HL-60/S4 treated with phorbol 12-myristate 13-acetate at 8.2 ng/mL for 4 days and 3 days (cell line): ENCODE measurements around the gene SPATA25.

Experiments used
- in situ Hi-C: fragments of 300-500 bp; cut with MboI; formaldehyde crosslinking; loops from 2 replicates; pipeline ENCODE4 v1.15.0; 2022; ENCODE audit warnings: low sequenced_read_pairs

The SPATA25 gene

GRCh38 chr20:45867136-45867818, 20.1 kb downstream of the SPATA25 start:
- in situ Hi-C loops, result no loop called here

- in situ Hi-C loops, result no loop called here
These were observed 21.0 kb downstream of the SPATA25 start for GRCh38 chr20:45866454-45866853.

- in situ Hi-C loops, result no loop called here
These were observed 23.6 kb downstream of the SPATA25 start for GRCh38 chr20:45863543-45864470.

- in situ Hi-C loops, result no loop called here
These were observed 26.0 kb downstream of the SPATA25 start for GRCh38 chr20:45861221-45862075.

- in situ Hi-C loops, result no loop called here
These were observed 26.7 kb downstream of the SPATA25 start for GRCh38 chr20:45860560-45861220.

- in situ Hi-C loops, result no loop called here
These were observed 27.5 kb downstream of the SPATA25 start for GRCh38 chr20:45859916-45860315.

GRCh38 chr20:45857882-45858216, 29.6 kb downstream of the SPATA25 start:
- in situ Hi-C loops, result no loop called here

GRCh38 chr20:45857114-45857881, 30.1 kb downstream of the SPATA25 start, which contains the start of the genes ACOT8 and ZSWIM3:
TSS of gene ACOT8 (minus strand) at chr20:45857392. CDS start at chr20:45857315, 77 bp downstream.
TSS of gene ZSWIM3 (plus strand) at chr20:45857614. CDS start at chr20:45857826, 212 bp downstream.
- in situ Hi-C loops, result no loop called here

GRCh38 chr20:45853484-45853883, 33.9 kb downstream of the SPATA25 start:
- in situ Hi-C loops, result no loop called here

- in situ Hi-C loops, result no loop called here
These were observed 35.1 kb downstream of the SPATA25 start for GRCh38 chr20:45852326-45852725.

- in situ Hi-C loops, result no loop called here
These were observed 35.9 kb downstream of the SPATA25 start for GRCh38 chr20:45851501-45851900.

- in situ Hi-C loops, result no loop called here
These were observed 36.5 kb downstream of the SPATA25 start for GRCh38 chr20:45850926-45851325.

GRCh38 chr20:45850238-45850637, 37.2 kb downstream of the SPATA25 start:
- in situ Hi-C loops, result no loop called here

GRCh38 chr20:45848969-45849582, 38.3 kb downstream of the SPATA25 start:
- in situ Hi-C loops, result no loop called here

GRCh38 chr20:45848421-45848820, 39.0 kb downstream of the SPATA25 start:
- in situ Hi-C loops, result no loop called here

GRCh38 chr20:45845452-45845851, 42.0 kb downstream of the SPATA25 start:
- in situ Hi-C loops, result no loop called here

- in situ Hi-C loops, result no loop called here
These were observed 43.9 kb downstream of the SPATA25 start for GRCh38 chr20:45843506-45843905.

GRCh38 chr20:45842169-45842812, 45.1 kb downstream of the SPATA25 start:
- in situ Hi-C loops, result no loop called here
